GM23338 (cell line): ENCODE results near the gene KCNT1. TPM values are rescaled to one million over a fixed set of nuclear protein-coding genes. Genes with fewer than 3 reads are reported as not detected.

ENCODE experiments used
- ATAC-seq: fragments of 200-7000 bp; cut with Tn5 transposase; 3 replicates; pipeline ENCODE4 v1.9.1; 2020
- DNase-seq: peaks from one replicate; pipeline ENCODE4 v3.0.0-alpha.2; 2015; ENCODE audit warnings: low spot score
- H2AFZ ChIP-seq: fragments of 200-600 bp; sonication (generic); 2 replicates; pipeline ENCODE4 v1.8.0; 2016; ENCODE audit warnings: antibody characterized with exemption, mild to moderate bottlenecking, moderate library complexity
- H3F3A ChIP-seq: fragments of 200-600 bp; sonication (generic); replicated peaks from 2 replicates; pipeline ENCODE4 v1.8.0; 2017; ENCODE audit warnings: antibody characterized with exemption, mixed run types, low read depth
- H3K27ac ChIP-seq: fragments of 200-600 bp; sonication (generic); 2 replicates; pipeline ENCODE4 v1.6.1; 2016; ENCODE audit warnings: low read depth
- H3K27me3 ChIP-seq: fragments of 200-600 bp; sonication (generic); 2 replicates; pipeline ENCODE4 v1.8.0; 2016; ENCODE audit warnings: mild to moderate bottlenecking, mixed run types, moderate library complexity; ENCODE audit not compliant: insufficient read depth
- H3K36me3 ChIP-seq: fragments of 200-600 bp; sonication (generic); 2 replicates; pipeline ENCODE4 v1.8.0; 2016; ENCODE audit warnings: mild to moderate bottlenecking; ENCODE audit not compliant: insufficient read depth
- H3K4me1 ChIP-seq: fragments of 200-600 bp; sonication (generic); 2 replicates; pipeline ENCODE4 v1.8.0; 2016; ENCODE audit warnings: mild to moderate bottlenecking, moderate library complexity; ENCODE audit not compliant: insufficient read depth
- H3K4me2 ChIP-seq: fragments of 200-600 bp; sonication (generic); 2 replicates; pipeline ENCODE4 v1.7.1; 2017; ENCODE audit warnings: mixed run types
- H3K4me3 ChIP-seq: fragments of 200-600 bp; sonication (generic); 2 replicates; pipeline ENCODE4 v1.6.1; 2016; ENCODE audit warnings: mixed run types
- H3K79me2 ChIP-seq: fragments of 200-600 bp; sonication (generic); replicated peaks from 2 replicates; pipeline ENCODE4 v1.8.0; 2017; ENCODE audit warnings: mild to moderate bottlenecking; ENCODE audit not compliant: insufficient read depth
- H3K9me2 ChIP-seq: fragments of 200-600 bp; sonication (generic); 2 replicates; pipeline ENCODE4 v1.8.0; 2017; ENCODE audit not compliant: insufficient read depth
- H4K20me1 ChIP-seq: fragments of 200-600 bp; sonication (generic); replicated peaks from 2 replicates; pipeline ENCODE4 v1.8.0; 2017; ENCODE audit warnings: mild to moderate bottlenecking; ENCODE audit not compliant: insufficient read depth
- H3K27ac Mint-ChIP-seq: 2 replicates; pipeline ENCODE4 v1.8.0; 2020; ENCODE audit warnings: inconsistent platforms, mild to moderate bottlenecking, moderate library complexity, mixed read lengths
- H3K27me3 Mint-ChIP-seq: 3 replicates; pipeline ENCODE4 v1.8.0; 2022; ENCODE audit warnings: low read depth, mild to moderate bottlenecking, moderate library complexity, mixed read lengths, inconsistent platforms; ENCODE audit not compliant: insufficient read depth, poor library complexity
- H3K36me3 Mint-ChIP-seq: 3 replicates; pipeline ENCODE4 v1.8.0; 2021; ENCODE audit warnings: low read depth, mild to moderate bottlenecking, inconsistent platforms, moderate library complexity, mixed read lengths
- H3K4me1 Mint-ChIP-seq: 3 replicates; pipeline ENCODE4 v1.8.0; 2020; ENCODE audit warnings: mild to moderate bottlenecking, inconsistent platforms, mixed read lengths
- H3K4me3 Mint-ChIP-seq: 3 replicates; pipeline ENCODE4 v1.8.0; 2021; ENCODE audit warnings: moderate library complexity, mild to moderate bottlenecking, inconsistent platforms, mixed read lengths
- H3K9me3 Mint-ChIP-seq: 3 replicates; pipeline ENCODE4 v1.8.0; 2020; ENCODE audit warnings: moderate library complexity, mild to moderate bottlenecking, inconsistent platforms, mixed read lengths
- CREB1 ChIP-seq: fragments of 250-450 bp; sonication (Bioruptor Pico); IDR thresholded peaks from 2 replicates; pipeline ENCODE4 v1.5.0; 2020; ENCODE audit warnings: low read depth, mild to moderate bottlenecking, moderate library complexity
- ETS1 ChIP-seq: IDR thresholded peaks from 2 replicates; pipeline ENCODE4 v1.6.1; 2016; ENCODE audit warnings: antibody characterized with exemption
- EZH2 ChIP-seq: fragments of 200-600 bp; sonication (generic); IDR thresholded peaks from one replicate; pipeline ENCODE4 v1.8.0; 2017; ENCODE audit warnings: antibody characterized with exemption, mild to moderate bottlenecking, low read depth; ENCODE audit not compliant: unreplicated experiment
- JUNB ChIP-seq: IDR thresholded peaks from one replicate; pipeline ENCODE4 v1.6.1; 2016; ENCODE audit warnings: antibody characterized with exemption; ENCODE audit not compliant: unreplicated experiment
- POLR2AphosphoS5 ChIP-seq: IDR thresholded peaks from 2 replicates; pipeline ENCODE4 v1.6.1; 2016; ENCODE audit warnings: antibody characterized with exemption, low read depth
- REST ChIP-seq: IDR thresholded peaks from one replicate; pipeline ENCODE4 v1.6.1; 2018; ENCODE audit warnings: antibody characterized with exemption; ENCODE audit not compliant: unreplicated experiment
- STAT1 ChIP-seq: IDR thresholded peaks from one replicate; pipeline ENCODE4 v1.6.1; 2016; ENCODE audit warnings: antibody characterized with exemption; ENCODE audit not compliant: unreplicated experiment
- ZNF114 ChIP-seq: fragments of 250-450 bp; sonication (Bioruptor Pico); IDR thresholded peaks from 2 replicates; pipeline ENCODE4 v1.5.0; 2020; ENCODE audit warnings: mild to moderate bottlenecking, moderate library complexity
- ZNF462 ChIP-seq: fragments of 250-450 bp; sonication (Bioruptor Pico); IDR thresholded peaks from 2 replicates; pipeline ENCODE4 v1.5.0; 2020; ENCODE audit warnings: mild to moderate bottlenecking, moderate library complexity
- polyA plus RNA-seq: library from polyadenylated mRNA; unstranded; fragments of >200 nt; fragmentation: Nextera tagmentation; extraction: Ambion mirVana; gene quantifications from 2 replicates; pipeline ENCODE4 v1.2.1, GENCODE V29; 2016
- total RNA-seq: library from RNA; depleted of rRNA; stranded (reverse); fragments of >200 nt; shearing (Covaris generic); gene quantifications from 2 replicates; pipeline ENCODE4 v1.2.3, GENCODE V29; 2014

KCNT1 gene
- total and polyA plus RNA-seq, 2 experiments from 2014 or later: 0.05 to 0.28 TPM

DNA sequence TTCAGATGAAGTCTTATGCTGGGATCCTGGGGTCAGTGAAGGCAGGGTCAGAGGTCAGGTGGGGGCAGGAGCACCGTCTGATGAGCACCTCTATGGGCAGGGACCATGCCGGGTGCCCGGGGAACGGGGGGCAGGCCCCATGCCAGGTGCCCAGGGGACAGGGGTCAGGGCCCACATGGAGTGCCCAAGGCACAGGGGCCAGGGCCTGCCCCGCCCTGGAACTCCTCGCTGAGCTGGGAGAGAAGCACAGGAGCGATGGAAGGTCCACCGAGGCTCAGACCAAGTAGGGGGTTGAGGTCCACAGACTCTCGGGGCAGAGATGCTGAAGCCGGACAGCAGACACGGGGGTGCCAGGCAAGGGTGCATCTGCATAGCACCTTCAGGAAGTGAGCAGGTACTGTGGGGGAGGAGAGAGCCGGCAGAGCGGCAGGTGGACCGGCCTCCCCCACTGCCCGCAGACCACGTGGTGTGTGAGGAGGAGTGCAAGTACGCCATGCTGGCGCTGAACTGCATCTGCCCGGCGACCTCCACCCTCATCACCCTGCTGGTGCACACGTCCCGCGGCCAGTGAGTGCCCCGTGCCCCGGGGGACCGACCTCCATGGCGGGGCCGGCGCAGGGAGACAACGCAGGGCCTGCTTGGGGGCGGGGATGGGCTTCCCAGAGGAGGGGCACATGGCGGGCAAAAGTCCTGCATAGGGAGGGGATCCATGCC lies 67.7 kb downstream of the KCNT1 start:
- Histone ChIP-seq H3K27me3 (no peaks in the 10 kb centered on the region), H3K36me3 (no peaks in the 10 kb centered on the region), H3K9me2 (no peaks in the 10 kb centered on the region), H3K4me3 (no peak overlapping the region), H4K20me1 (no peaks in the 10 kb centered on the region), H3K79me2 (no peaks in the 10 kb centered on the region), H3F3A (no peaks in the 10 kb centered on the region), H3K4me2 (no peak overlapping the region), H3K4me1 (no peaks in the 10 kb centered on the region), H2AFZ (no peak overlapping the region), H3K27ac (no peak overlapping the region)
- Mint-ChIP-seq H3K9me3 (peaks cover 16% of the 10 kb centered on the region), H3K27ac (no peak overlapping the region), H3K4me1 (no peaks in the 10 kb centered on the region), H3K4me3 (no peak overlapping the region), H3K36me3 (peaks cover 5% of the 10 kb centered on the region; the same call in 1 of the 3 replicates), H3K27me3 (peaks cover 7% of the 10 kb centered on the region)
- TF ChIP-seq CREB1 (CRISPR knock-in tag): no peak
- no peak for TF ChIP-seq STAT1
- no peak for TF ChIP-seq POLR2AphosphoS5
- no peak for TF ChIP-seq ZNF462 (CRISPR knock-in tag)
- TF ChIP-seq REST: no peak
- TF ChIP-seq ZNF114 (CRISPR knock-in tag): no peak
- TF ChIP-seq JUNB: no peak
- no peak for TF ChIP-seq ETS1
- no peak for TF ChIP-seq EZH2
- no peak for DNase-seq
- ATAC-seq: no peak
